Osteoblast (primary cell): ENCODE results near the gene TJP2. TPM values are rescaled to one million over a fixed set of nuclear protein-coding genes. Genes with fewer than 3 reads are reported as not detected.

ENCODE experiments used
- DNase-seq: peaks from one replicate; pipeline ENCODE4 v3.0.0; 2011; ENCODE audit warnings: low spot score, mixed read lengths; ENCODE audit not compliant: insufficient read length; ENCODE audit errors: missing footprints
- H2AFZ ChIP-seq: 2 replicates; pipeline ENCODE4 v1.6.0; 2011; ENCODE audit warnings: mild to moderate bottlenecking, low read length
- H3K27ac ChIP-seq: 2 replicates; pipeline ENCODE4 v1.5.1; 2011; ENCODE audit warnings: mild to moderate bottlenecking, low read depth, low read length, moderate library complexity
- H3K27me3 ChIP-seq: 2 replicates; pipeline ENCODE4 v1.6.0; 2012; ENCODE audit warnings: mild to moderate bottlenecking, control low read depth, inconsistent platforms, low read length, moderate library complexity; ENCODE audit not compliant: insufficient read depth
- H3K36me3 ChIP-seq: 2 replicates; pipeline ENCODE4 v1.5.1; 2011; ENCODE audit warnings: mild to moderate bottlenecking, low read length, control low read depth, moderate library complexity; ENCODE audit not compliant: insufficient read depth
- H3K4me1 ChIP-seq: 2 replicates; pipeline ENCODE4 v1.5.1; 2011; ENCODE audit warnings: mild to moderate bottlenecking, low read length, control low read depth, moderate library complexity; ENCODE audit not compliant: insufficient read depth
- H3K4me2 ChIP-seq: 2 replicates; pipeline ENCODE4 v1.6.0; 2011; ENCODE audit warnings: mild to moderate bottlenecking, low read length; ENCODE audit not compliant: insufficient read depth
- H3K4me3 ChIP-seq: fragments of 200-600 bp; sonication (generic); 3 replicates; pipeline ENCODE4 v1.5.1; 2012; ENCODE audit warnings: mild to moderate bottlenecking, low read length, inconsistent platforms; ENCODE audit not compliant: insufficient read depth
- H3K79me2 ChIP-seq: 2 replicates; pipeline ENCODE4 v1.6.0; 2012; ENCODE audit warnings: mild to moderate bottlenecking, low read length, control low read depth, inconsistent platforms; ENCODE audit not compliant: insufficient read depth
- H3K9me3 ChIP-seq: 2 replicates; pipeline ENCODE4 v1.5.1; 2011; ENCODE audit warnings: low read depth, low read length, control low read depth
- H4K20me1 ChIP-seq: 2 replicates; pipeline ENCODE4 v1.6.0; 2012; ENCODE audit warnings: mild to moderate bottlenecking, low read length, control low read depth; ENCODE audit not compliant: insufficient read depth
- CTCF ChIP-seq: IDR thresholded peaks from 2 replicates; pipeline ENCODE4 v1.5.1; 2011; ENCODE audit warnings: mild to moderate bottlenecking, low read depth, low read length, moderate library complexity; ENCODE audit errors: extremely low read depth
- total RNA-seq: library from RNA; depleted of rRNA; stranded (reverse); fragments of >200 nt; gene quantifications from 2 replicates; pipeline ENCODE4 v1.2.3, GENCODE V29; 2012

The TJP2 gene
- total RNA-seq, 1 donor: 28.6 TPM

- H3K79me2 ChIP-seq: no peaks in the 10 kb centered on the region
- no peak for TF ChIP-seq CTCF
- peaks cover 3% of the 10 kb centered on the region for H3K4me1 ChIP-seq
- no peaks in the 10 kb centered on the region for H3K9me3 ChIP-seq
- H4K20me1 ChIP-seq: no peaks in the 10 kb centered on the region
- H3K4me3 ChIP-seq: no peak overlapping the region
- no peak overlapping the region for H3K4me2 ChIP-seq
- peaks cover 4% of the 10 kb centered on the region for H3K27me3 ChIP-seq
- DNase-seq: peak; percentile 73
- no peaks in the 10 kb centered on the region for H3K36me3 ChIP-seq
- H3K27ac ChIP-seq: no peak overlapping the region
- no peak overlapping the region for H2AFZ ChIP-seq
These were observed 133.5 kb downstream of the TJP2 start for GRCh38 chr9:69307446-69308205.

GRCh38 chr9:69308206-69308931 is 134.3 kb downstream of the TJP2 start:
- Histone ChIP-seq H3K36me3 (no peaks in the 10 kb centered on the region), H3K4me2 (no peak overlapping the region), H3K27me3 (peaks cover 4% of the 10 kb centered on the region), H3K4me3 (no peak overlapping the region), H2AFZ (no peak overlapping the region), H4K20me1 (no peaks in the 10 kb centered on the region), H3K27ac (no peak overlapping the region), H3K4me1 (peaks cover 3% of the 10 kb centered on the region), H3K79me2 (no peaks in the 10 kb centered on the region), H3K9me3 (no peaks in the 10 kb centered on the region)
- no peak for DNase-seq
- no peak for TF ChIP-seq CTCF

GRCh38 chr9:69313175-69313574 is 139.1 kb downstream of the TJP2 start:
- Histone ChIP-seq H2AFZ (no peak overlapping the region), H3K4me2 (no peak overlapping the region), H4K20me1 (no peaks in the 10 kb centered on the region), H3K36me3 (no peaks in the 10 kb centered on the region), H3K27ac (no peak overlapping the region), H3K27me3 (no peaks in the 10 kb centered on the region), H3K4me3 (no peak overlapping the region), H3K9me3 (no peaks in the 10 kb centered on the region), H3K79me2 (no peaks in the 10 kb centered on the region), H3K4me1 (no peaks in the 10 kb centered on the region)
- DNase-seq: no peak
- no peak for TF ChIP-seq CTCF

GRCh38 chr9:69314547-69314946 is 140.5 kb downstream of the TJP2 start:
- DNase-seq: no peak

More at GRCh38 chr9:69314547-69314946, 140.5 kb downstream of the TJP2 start:
- Histone ChIP-seq H3K4me3 (no peak overlapping the region), H3K9me3 (no peaks in the 10 kb centered on the region), H3K4me2 (no peak overlapping the region), H4K20me1 (no peaks in the 10 kb centered on the region), H3K79me2 (no peaks in the 10 kb centered on the region), H3K27ac (no peak overlapping the region), H3K27me3 (peaks cover 9% of the 10 kb centered on the region), H3K4me1 (no peaks in the 10 kb centered on the region), H2AFZ (no peak overlapping the region), H3K36me3 (no peaks in the 10 kb centered on the region)
- no peak for TF ChIP-seq CTCF
